ENCODE measurements around the gene FKBP6. TPM values are rescaled to one million over a fixed set of nuclear protein-coding genes. Genes with fewer than 3 reads are reported as not detected.

FKBP6 gene
- total RNA-seq, 1 experiment from 2014 or later: not detected

DNA sequence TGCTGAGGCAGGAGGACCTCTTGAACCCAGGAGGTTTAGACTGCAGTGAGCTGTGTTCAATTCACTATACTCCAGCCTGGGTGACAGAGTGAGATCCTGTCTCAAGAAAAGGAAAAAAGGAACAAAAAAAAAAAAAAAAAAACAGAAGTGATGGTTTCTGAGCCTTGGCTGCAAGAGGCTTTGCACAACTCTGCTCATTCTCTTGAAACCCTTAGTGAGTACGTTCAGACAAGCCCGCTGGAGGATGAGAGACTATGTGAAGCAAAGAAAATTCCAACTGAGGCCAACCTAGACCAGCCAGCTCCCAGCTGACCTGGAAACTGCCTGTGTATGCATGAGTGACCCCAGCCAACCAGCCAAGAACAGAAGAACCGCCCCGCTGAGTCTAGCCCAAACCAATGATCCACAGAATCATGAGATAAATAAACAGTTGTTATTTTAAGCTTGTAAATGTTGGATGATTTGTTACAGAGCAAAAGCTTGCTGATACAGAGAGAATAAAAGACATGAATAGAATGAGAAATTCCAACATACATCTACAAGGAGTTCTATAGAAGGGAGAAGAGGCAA is 55.1 kb downstream of the FKBP6 start:
- no peak for DNase-seq
- Mint-ChIP-seq H3K27ac (ENCODE audit: unreplicated experiment) (no peak overlapping the region), H3K4me3 (ENCODE audit: unreplicated experiment) (no peak overlapping the region), H3K27me3 (ENCODE audit: insufficient read depth, unreplicated experiment) (peaks cover 4% of the 10 kb centered on the region), H3K36me3 (ENCODE audit: insufficient read depth, unreplicated experiment) (peaks cover 4% of the 10 kb centered on the region), H3K9me3 (ENCODE audit: unreplicated experiment) (peaks cover 25% of the 10 kb centered on the region), H3K4me1 (ENCODE audit: low read depth, unreplicated experiment) (no peaks in the 10 kb centered on the region)
- H3K9me3 ChIP-seq: peaks cover 13% of the 10 kb centered on the region
- no TSS peak for BruUV-seq (replicated peaks)
- ChIA-PET CTCF (no interaction called here), POLR2A (no interaction called here)
- TF ChIP-seq, protein P1, sequence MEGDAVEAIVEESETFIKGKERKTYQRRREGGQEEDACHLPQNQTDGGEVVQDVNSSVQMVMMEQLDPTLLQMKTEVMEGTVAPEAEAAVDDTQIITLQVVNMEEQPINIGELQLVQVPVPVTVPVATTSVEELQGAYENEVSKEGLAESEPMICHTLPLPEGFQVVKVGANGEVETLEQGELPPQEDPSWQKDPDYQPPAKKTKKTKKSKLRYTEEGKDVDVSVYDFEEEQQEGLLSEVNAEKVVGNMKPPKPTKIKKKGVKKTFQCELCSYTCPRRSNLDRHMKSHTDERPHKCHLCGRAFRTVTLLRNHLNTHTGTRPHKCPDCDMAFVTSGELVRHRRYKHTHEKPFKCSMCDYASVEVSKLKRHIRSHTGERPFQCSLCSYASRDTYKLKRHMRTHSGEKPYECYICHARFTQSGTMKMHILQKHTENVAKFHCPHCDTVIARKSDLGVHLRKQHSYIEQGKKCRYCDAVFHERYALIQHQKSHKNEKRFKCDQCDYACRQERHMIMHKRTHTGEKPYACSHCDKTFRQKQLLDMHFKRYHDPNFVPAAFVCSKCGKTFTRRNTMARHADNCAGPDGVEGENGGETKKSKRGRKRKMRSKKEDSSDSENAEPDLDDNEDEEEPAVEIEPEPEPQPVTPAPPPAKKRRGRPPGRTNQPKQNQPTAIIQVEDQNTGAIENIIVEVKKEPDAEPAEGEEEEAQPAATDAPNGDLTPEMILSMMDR (IDR thresholded peaks at IDR 0.05; ENCODE audit: insufficient read depth in 1 of 2, low read depth in 1 of 2, low read length in 1 of 2, severe bottlenecking in 1 of 2, unreplicated experiment in 1 of 2): no peak
- no peaks in the 10 kb centered on the region for H3K4me1 ChIP-seq
- intact Hi-C loops (cut with micrococcal nuclease; ENCODE audit: unreplicated experiment): no loop called here
- no peaks in the 10 kb centered on the region for H3K36me3 ChIP-seq (ENCODE audit: control insufficient read depth, insufficient read depth, low read length)
- no peak overlapping the region for H3K4me3 ChIP-seq (ENCODE audit: low read depth, low read length)
- H3K27me3 ChIP-seq (replicated peaks; ENCODE audit: control insufficient read depth, insufficient read depth, low read length): no peaks in the 10 kb centered on the region

DNA sequence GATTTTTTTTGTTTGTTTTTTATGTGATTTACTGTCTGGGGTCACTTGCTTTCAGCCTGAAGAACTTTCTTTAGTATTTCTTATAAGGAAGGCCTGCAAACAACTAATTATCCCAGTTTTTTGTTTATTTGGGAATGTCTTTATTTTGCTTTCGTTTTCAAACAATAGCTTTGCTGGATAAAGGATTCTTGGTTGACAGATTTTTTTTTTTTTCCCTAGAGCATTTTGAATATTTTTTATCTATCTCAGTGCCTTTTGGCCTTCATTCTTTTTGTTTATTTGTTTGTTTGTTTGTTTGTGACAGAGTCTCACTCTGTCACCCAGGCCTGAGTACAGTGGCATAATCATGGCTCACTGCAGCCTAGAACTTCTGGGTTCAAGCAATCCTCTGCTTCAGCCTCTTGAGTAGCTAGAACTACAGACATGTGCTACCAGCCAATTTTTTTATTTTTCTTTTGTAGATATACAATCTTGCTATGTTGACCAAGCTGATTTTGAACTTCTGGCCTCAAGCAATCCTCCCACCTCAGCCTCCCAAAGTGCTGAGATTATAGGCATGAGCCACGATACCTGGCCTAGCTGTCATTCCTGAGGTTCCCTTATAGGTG is 59.4 kb downstream of the FKBP6 start:
- peaks cover 37% of the 10 kb centered on the region for H3K9me3 Mint-ChIP-seq (ENCODE audit: unreplicated experiment)
- peaks cover 4% of the 10 kb centered on the region for H3K36me3 Mint-ChIP-seq (ENCODE audit: insufficient read depth, unreplicated experiment)
- intact Hi-C loops (cut with micrococcal nuclease; ENCODE audit: unreplicated experiment): no loop called here
- ChIA-PET POLR2A (no interaction called here), CTCF (no interaction called here)
- no peak for DNase-seq
- no peak overlapping the region for H3K4me3 Mint-ChIP-seq (ENCODE audit: unreplicated experiment)
- H3K4me1 Mint-ChIP-seq (ENCODE audit: low read depth, unreplicated experiment): no peaks in the 10 kb centered on the region
- no peaks in the 10 kb centered on the region for H3K4me1 ChIP-seq
- H3K27me3 ChIP-seq (replicated peaks; ENCODE audit: control insufficient read depth, insufficient read depth, low read length): no peaks in the 10 kb centered on the region
- no peaks in the 10 kb centered on the region for H3K36me3 ChIP-seq (ENCODE audit: control insufficient read depth, insufficient read depth, low read length)
- no peak overlapping the region for H3K4me3 ChIP-seq (ENCODE audit: low read depth, low read length)
- no TSS peak for BruUV-seq (replicated peaks)
- H3K27ac Mint-ChIP-seq (ENCODE audit: unreplicated experiment): no peak overlapping the region
- TF ChIP-seq, protein P1 (IDR thresholded peaks at IDR 0.05; ENCODE audit: insufficient read depth in 1 of 2, low read depth in 1 of 2, low read length in 1 of 2, severe bottlenecking in 1 of 2, unreplicated experiment in 1 of 2): no peak
- no peaks in the 10 kb centered on the region for H3K27me3 Mint-ChIP-seq (ENCODE audit: insufficient read depth, unreplicated experiment)
- peaks cover 29% of the 10 kb centered on the region for H3K9me3 ChIP-seq

DNA sequence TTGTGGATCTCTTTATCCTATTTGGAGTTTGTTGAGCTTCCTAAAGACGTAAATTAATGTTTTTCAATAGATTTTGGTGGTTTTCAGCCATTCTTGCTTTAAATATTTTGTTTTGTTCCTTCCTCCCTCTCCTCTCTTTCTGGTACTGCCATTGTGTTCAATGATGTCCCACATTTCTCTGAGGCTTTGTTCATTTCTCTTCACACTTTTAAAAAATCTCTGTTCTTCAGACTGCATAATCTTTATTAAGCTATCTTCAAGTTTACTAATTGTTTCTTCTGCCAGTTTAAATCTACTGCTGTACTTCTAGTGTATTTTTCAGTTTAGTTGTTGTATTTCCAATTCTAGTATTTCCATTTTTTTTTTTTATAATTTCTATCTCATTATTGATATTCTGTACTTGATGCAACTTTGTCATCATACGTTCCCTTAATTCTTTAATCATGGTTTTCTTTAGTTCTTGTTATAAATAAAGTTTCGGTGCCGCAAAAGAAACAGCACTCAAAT is 60.0 kb downstream of the FKBP6 start:
- CTCF ChIA-PET: no interaction called here
- peaks cover 34% of the 10 kb centered on the region for H3K9me3 Mint-ChIP-seq (ENCODE audit: unreplicated experiment)
- intact Hi-C loops (cut with micrococcal nuclease; ENCODE audit: unreplicated experiment): no loop called here
- no peak for DNase-seq
- H3K27me3 Mint-ChIP-seq (ENCODE audit: insufficient read depth, unreplicated experiment): no peaks in the 10 kb centered on the region
- peaks cover 4% of the 10 kb centered on the region for H3K36me3 Mint-ChIP-seq (ENCODE audit: insufficient read depth, unreplicated experiment)
- Histone ChIP-seq H3K9me3 (peaks cover 29% of the 10 kb centered on the region), H3K4me1 (no peaks in the 10 kb centered on the region), H3K27me3 (replicated peaks; ENCODE audit: control insufficient read depth, insufficient read depth, low read length) (no peaks in the 10 kb centered on the region), H3K36me3 (ENCODE audit: control insufficient read depth, insufficient read depth, low read length) (no peaks in the 10 kb centered on the region), H3K4me3 (ENCODE audit: low read depth, low read length) (no peak overlapping the region)
- no peak overlapping the region for H3K4me3 Mint-ChIP-seq (ENCODE audit: unreplicated experiment)
- no TSS peak for BruUV-seq (replicated peaks)
- H3K27ac Mint-ChIP-seq (ENCODE audit: unreplicated experiment): no peak overlapping the region
- POLR2A ChIA-PET: no interaction called here
- TF ChIP-seq, protein P1 (IDR thresholded peaks at IDR 0.05; ENCODE audit: insufficient read depth in 1 of 2, low read depth in 1 of 2, low read length in 1 of 2, severe bottlenecking in 1 of 2, unreplicated experiment in 1 of 2): no peak
- no peaks in the 10 kb centered on the region for H3K4me1 Mint-ChIP-seq (ENCODE audit: low read depth, unreplicated experiment)
